ENCODE measurements around the gene GOLGA2. TPM values are rescaled to one million over a fixed set of nuclear protein-coding genes. Genes with fewer than 3 reads are reported as not detected.

The GOLGA2 gene
- total and polyA plus RNA-seq, 4 donors = 56.0 to 137 (median 89.7) TPM

DNA sequence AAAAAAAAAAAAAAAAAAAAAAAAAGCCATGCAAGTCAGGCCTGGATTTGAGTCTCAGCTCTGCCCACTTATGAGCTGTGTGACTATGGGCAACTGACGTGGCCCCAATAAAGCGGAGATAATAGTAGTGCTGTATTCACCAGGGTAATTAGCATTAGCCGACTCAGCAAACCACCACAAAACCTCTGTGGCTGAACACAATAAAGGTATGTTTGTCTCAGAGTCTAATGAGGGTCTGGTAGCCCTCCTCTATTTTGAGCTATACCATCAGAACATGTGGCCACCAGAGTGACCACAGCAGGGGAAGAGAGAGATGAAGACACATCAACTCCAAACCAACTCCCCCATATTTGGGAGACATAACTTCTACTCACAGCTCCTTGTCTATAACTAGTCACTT lies 16.2 kb upstream of the GOLGA2 start:
- Histone ChIP-seq H3K9ac (ENCODE audit: insufficient read depth in 1 of 2, low read length in 2 of 2) (no peak overlapping the region), H3K4me3 (no peak overlapping the region), H3K27ac (ENCODE audit: low read depth in 1 of 2, low read length in 1 of 2) (no peak overlapping the region), H3K27me3 (ENCODE audit: control insufficient read depth in 3 of 3, insufficient read depth in 3 of 3, low read length in 2 of 3) (no peaks in the 10 kb centered on the region), H3K36me3 (ENCODE audit: control insufficient read depth in 4 of 4, insufficient read depth in 4 of 4, low read length in 4 of 4) (peaks cover 0 to 7% (median 1%) of the 10 kb centered on the region in 4 donors), H3K9me3 (ENCODE audit: control insufficient read depth in 4 of 4, insufficient read depth in 3 of 4, low read length in 3 of 4) (no peaks in the 10 kb centered on the region), H3K4me1 (ENCODE audit: control insufficient read depth in 5 of 5, insufficient read depth in 5 of 5, low read length in 5 of 5) (peaks cover 0 to 5% (median 0%) of the 10 kb centered on the region in 5 donors)
- DNase-seq (no peak), ATAC-seq (ENCODE audit: insufficient read depth, low FRiP score) (no peak)
- whole genome bisulfite sequencing, 2 donors = 95% methylated on average over 3 of the region's 3 CpGs
- TF ChIP-seq CTCF (IDR thresholded peaks at IDR 0.05; ENCODE audit: control extremely low read depth, extremely low read depth) = no peak

DNA sequence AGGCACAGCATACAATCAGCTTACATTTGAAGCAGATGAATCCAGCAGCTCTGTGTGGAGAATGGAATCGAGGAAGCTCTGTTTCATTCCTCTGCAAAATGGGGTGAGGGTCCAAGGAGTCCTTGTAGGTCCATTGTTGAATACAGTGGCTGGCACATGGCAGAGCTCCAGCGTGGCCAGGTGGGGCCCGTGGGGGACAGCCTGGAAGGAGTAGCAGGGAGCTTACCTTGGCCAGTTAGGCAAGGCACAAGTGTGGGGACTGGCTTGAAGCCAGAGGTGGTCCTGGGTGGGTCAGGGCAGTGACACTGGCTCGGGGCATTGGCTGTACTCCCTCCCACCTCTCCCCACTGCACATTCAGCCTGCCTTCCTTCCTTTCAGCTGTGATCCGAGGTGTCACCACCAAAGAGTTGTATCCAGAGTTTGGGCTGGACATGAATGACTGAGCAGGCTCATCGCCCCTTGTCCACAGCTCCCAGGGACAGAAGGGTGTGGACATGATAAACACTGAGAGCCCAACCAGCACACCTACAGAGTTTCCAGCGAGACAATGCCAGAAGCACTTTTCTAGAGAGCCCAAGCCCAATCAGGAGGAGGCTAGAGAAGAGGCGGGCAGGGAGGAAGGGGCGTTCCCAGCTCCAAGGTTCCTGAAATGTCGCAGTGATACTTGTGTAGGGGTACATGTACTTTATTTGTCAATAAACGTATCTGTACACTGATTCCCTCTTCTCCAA lies 12.6 kb upstream of the GOLGA2 start:
- no peak overlapping the region for H3K27ac ChIP-seq (ENCODE audit: low read depth in 1 of 2, low read length in 1 of 2)
- H3K4me3 ChIP-seq = no peak overlapping the region
- 89 to 91% methylated on average over 11 of the region's 11 CpGs for WGBS, 2 donors
- peaks cover 0 to 17% (median 5%) of the 10 kb centered on the region in 4 donors for H3K36me3 ChIP-seq (ENCODE audit: control insufficient read depth in 4 of 4, insufficient read depth in 4 of 4, low read length in 4 of 4)
- no peak overlapping the region for H3K9ac ChIP-seq (ENCODE audit: insufficient read depth in 1 of 2, low read length in 2 of 2)
- no peak for TF ChIP-seq CTCF (IDR thresholded peaks at IDR 0.05; ENCODE audit: control extremely low read depth, extremely low read depth)
- no peaks in the 10 kb centered on the region for H3K27me3 ChIP-seq (ENCODE audit: control insufficient read depth in 3 of 3, insufficient read depth in 3 of 3, low read length in 2 of 3)
- H3K9me3 ChIP-seq (ENCODE audit: control insufficient read depth in 4 of 4, insufficient read depth in 3 of 4, low read length in 3 of 4) = no peaks in the 10 kb centered on the region
- H3K4me1 ChIP-seq (ENCODE audit: control insufficient read depth in 5 of 5, insufficient read depth in 5 of 5, low read length in 5 of 5) = no peaks in the 10 kb centered on the region
- ATAC-seq (ENCODE audit: insufficient read depth, low FRiP score) (no peak), DNase-seq (no peak)

- no peaks in the 10 kb centered on the region for H3K27me3 ChIP-seq (ENCODE audit: control insufficient read depth in 3 of 3, insufficient read depth in 3 of 3, low read length in 2 of 3)
- peak; percentile 81 to 91 (median 86) for DNase-seq
- H3K4me3 ChIP-seq = no peak overlapping the region
- no peaks in the 10 kb centered on the region for H3K4me1 ChIP-seq (ENCODE audit: control insufficient read depth in 5 of 5, insufficient read depth in 5 of 5, low read length in 5 of 5)
- no peak for ATAC-seq (ENCODE audit: insufficient read depth, low FRiP score)
- H3K9ac ChIP-seq (ENCODE audit: insufficient read depth in 1 of 2, low read length in 2 of 2) = no peak overlapping the region
- WGBS, 2 donors = 77 to 92% methylated on average over 6 of the region's 6 CpGs
- no peak for TF ChIP-seq CTCF (IDR thresholded peaks at IDR 0.05; ENCODE audit: control extremely low read depth, extremely low read depth)
- no peak overlapping the region for H3K27ac ChIP-seq (ENCODE audit: low read depth in 1 of 2, low read length in 1 of 2)
- peaks cover 0 to 17% (median 5%) of the 10 kb centered on the region in 4 donors for H3K36me3 ChIP-seq (ENCODE audit: control insufficient read depth in 4 of 4, insufficient read depth in 4 of 4, low read length in 4 of 4)
- no peaks in the 10 kb centered on the region for H3K9me3 ChIP-seq (ENCODE audit: control insufficient read depth in 4 of 4, insufficient read depth in 3 of 4, low read length in 3 of 4)
Measured at GRCh38 chr9:128286440-128286839, 10.6 kb upstream of the GOLGA2 start.

All from lung (tissue), 12 donors.